ENCODE results near the gene TRIM2.

DNA sequence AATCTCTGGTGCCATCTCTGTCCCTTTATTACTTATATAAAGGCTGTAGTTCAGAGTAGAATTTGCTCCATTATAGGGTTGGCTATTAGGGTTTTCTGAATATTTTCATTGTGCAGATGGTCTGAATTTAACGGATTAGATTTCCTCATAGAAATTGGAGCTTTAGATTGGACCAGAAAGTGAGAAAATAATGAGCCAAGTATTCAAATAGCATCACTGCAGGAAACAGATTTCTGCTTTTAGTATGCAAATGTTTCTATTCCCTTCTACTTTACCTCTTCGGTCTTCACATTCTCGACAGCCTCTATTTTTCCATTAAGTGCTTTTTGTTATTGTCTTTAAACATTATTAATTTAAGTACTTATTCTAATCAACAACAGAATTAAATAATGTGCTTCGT, 55.4 kb downstream of the TRIM2 start:
- TF ChIP-seq POLR2A (IDR thresholded peaks at IDR 0.05) (no peak), CTCF (IDR thresholded peaks at IDR 0.05) (no peak)

Measured in body of pancreas (tissue), 4 donors.